ENCODE results near the gene LEMD1. TPM values are rescaled to one million over a fixed set of nuclear protein-coding genes. Genes with fewer than 3 reads are reported as not detected.

The LEMD1 gene
- total RNA-seq, 1 experiment from 2014 or later: not detected

DNA sequence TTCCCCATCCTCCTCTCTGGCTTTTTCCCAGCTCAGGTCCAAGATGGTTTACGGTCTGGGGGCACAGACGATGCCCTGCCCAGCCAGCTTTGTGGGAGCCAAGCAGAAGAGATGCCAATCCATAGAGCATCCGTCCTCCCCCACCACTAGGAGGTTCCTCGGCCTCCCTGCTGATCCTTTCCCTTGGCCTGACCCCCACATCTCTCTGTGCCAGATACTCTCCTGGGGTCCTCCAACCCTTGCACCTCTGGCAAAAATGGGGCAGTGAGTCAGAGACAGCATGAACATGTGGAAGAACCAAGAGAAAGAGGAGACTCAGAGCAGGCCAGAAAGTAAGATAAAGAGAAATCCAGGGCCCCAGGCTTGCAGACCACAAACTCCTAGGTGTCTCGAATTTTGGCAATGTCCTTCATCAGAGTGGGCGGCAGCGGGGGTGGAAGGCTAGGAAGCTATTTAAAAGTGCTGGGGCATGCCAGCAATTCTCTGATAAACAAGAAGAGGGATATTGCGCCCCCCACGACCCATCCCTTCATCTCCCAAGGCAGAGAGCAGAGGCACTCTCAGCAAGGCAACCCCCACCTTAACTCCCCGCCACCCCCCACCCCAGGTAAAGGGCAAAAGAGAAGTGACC, 22.6 kb upstream of the LEMD1 start:
- POLR2A ChIA-PET (ENCODE audit: unreplicated experiment): no interaction called here
- Histone ChIP-seq H3K4me1 (ENCODE audit: insufficient read depth, low read length) (peaks cover 50% of the 10 kb centered on the region), H3K4me2 (ENCODE audit: low read length) (no peak overlapping the region), H3K4me3 (ENCODE audit: low read length) (no peak overlapping the region), H3K36me3 (ENCODE audit: low read depth, low read length) (no peaks in the 10 kb centered on the region), H3K79me2 (ENCODE audit: low read length) (peaks cover 25% of the 10 kb centered on the region), H3K9me2 (replicated peaks; ENCODE audit: low read length) (no peaks in the 10 kb centered on the region), H3F3A (ENCODE audit: low read length, unreplicated experiment) (no peaks in the 10 kb centered on the region), H3K27me3 (ENCODE audit: low read length) (no peaks in the 10 kb centered on the region), H3K9ac (ENCODE audit: low read length) (no peak overlapping the region), H2AFZ (ENCODE audit: low read length) (no peak overlapping the region), H4K20me1 (ENCODE audit: low read length) (no peaks in the 10 kb centered on the region), H3K27ac (ENCODE audit: low read length) (no peak overlapping the region), H3K9me3 (ENCODE audit: low read length) (no peaks in the 10 kb centered on the region)
- TF ChIP-seq EZH2phosphoT487 (IDR thresholded peaks at IDR 0.05; ENCODE audit: borderline replicate concordance, low read length): no peak
- DNase-seq (no peak), ATAC-seq (no peak)
- intact Hi-C loops (cut with micrococcal nuclease): no loop called here
- CTCF ChIA-PET: no interaction called here
- no TSS peak for BruUV-seq (replicated peaks)

DNA sequence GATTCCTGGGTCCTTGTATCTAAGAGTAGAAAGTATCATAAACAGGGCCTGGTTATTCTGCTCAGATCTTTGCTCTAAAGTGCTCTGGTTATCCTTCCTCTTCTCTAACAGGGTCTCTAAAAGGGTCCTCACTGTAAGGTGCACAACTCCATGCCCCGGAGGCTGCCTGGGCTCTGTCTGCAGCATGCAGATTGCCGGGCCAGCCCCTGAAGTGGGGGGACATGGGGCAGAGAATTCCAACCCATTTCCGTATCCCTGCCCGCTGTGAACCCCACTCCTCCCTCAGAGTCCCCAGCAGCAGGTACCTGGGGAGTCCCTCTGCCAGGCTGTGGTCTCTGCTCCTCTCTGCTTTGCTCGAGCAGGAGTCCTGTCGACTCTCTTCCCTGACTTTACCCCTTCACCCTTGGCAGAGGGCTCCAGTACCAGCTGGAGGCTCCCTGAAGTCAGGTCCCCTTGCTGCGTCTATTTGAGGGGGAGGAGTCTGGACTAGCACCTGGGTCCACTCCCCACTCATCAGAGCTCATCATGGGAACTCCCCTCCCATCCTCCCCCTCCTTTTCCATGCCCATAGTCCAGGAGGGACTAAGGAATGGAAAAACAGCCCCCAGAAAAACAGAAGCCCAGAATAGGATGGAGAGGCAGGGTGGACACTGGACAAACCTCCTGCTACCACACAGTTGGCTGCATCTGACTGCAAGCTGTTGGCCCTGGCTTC, 21.9 kb upstream of the LEMD1 start:
- no peak for DNase-seq
- Histone ChIP-seq H3F3A (ENCODE audit: low read length, unreplicated experiment) (no peaks in the 10 kb centered on the region), H3K4me3 (ENCODE audit: low read length) (no peak overlapping the region), H3K9me3 (ENCODE audit: low read length) (no peaks in the 10 kb centered on the region), H3K4me2 (ENCODE audit: low read length) (no peak overlapping the region), H3K79me2 (ENCODE audit: low read length) (peaks cover 18% of the 10 kb centered on the region), H3K27ac (ENCODE audit: low read length) (no peak overlapping the region), H3K9me2 (replicated peaks; ENCODE audit: low read length) (no peaks in the 10 kb centered on the region), H4K20me1 (ENCODE audit: low read length) (no peaks in the 10 kb centered on the region), H2AFZ (ENCODE audit: low read length) (no peak overlapping the region), H3K4me1 (ENCODE audit: insufficient read depth, low read length) (peaks cover 43% of the 10 kb centered on the region), H3K27me3 (ENCODE audit: low read length) (no peaks in the 10 kb centered on the region), H3K36me3 (ENCODE audit: low read depth, low read length) (no peaks in the 10 kb centered on the region), H3K9ac (ENCODE audit: low read length) (no peak overlapping the region)
- intact Hi-C loops (cut with micrococcal nuclease): no loop called here
- ATAC-seq: no peak
- CTCF ChIA-PET: no interaction called here
- POLR2A ChIA-PET (ENCODE audit: unreplicated experiment): no interaction called here
- no TSS peak for BruUV-seq (replicated peaks)
- TF ChIP-seq EZH2 (IDR thresholded peaks at IDR 0.05; ENCODE audit: low read length, unreplicated experiment) (no peak), EZH2phosphoT487 (IDR thresholded peaks at IDR 0.05; ENCODE audit: borderline replicate concordance, low read length) (no peak)
- TF ChIP-seq, protein P1, sequence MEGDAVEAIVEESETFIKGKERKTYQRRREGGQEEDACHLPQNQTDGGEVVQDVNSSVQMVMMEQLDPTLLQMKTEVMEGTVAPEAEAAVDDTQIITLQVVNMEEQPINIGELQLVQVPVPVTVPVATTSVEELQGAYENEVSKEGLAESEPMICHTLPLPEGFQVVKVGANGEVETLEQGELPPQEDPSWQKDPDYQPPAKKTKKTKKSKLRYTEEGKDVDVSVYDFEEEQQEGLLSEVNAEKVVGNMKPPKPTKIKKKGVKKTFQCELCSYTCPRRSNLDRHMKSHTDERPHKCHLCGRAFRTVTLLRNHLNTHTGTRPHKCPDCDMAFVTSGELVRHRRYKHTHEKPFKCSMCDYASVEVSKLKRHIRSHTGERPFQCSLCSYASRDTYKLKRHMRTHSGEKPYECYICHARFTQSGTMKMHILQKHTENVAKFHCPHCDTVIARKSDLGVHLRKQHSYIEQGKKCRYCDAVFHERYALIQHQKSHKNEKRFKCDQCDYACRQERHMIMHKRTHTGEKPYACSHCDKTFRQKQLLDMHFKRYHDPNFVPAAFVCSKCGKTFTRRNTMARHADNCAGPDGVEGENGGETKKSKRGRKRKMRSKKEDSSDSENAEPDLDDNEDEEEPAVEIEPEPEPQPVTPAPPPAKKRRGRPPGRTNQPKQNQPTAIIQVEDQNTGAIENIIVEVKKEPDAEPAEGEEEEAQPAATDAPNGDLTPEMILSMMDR (conservative IDR thresholded peaks at IDR 0.05; ENCODE audit: low read depth, low read length): no peak

DNA sequence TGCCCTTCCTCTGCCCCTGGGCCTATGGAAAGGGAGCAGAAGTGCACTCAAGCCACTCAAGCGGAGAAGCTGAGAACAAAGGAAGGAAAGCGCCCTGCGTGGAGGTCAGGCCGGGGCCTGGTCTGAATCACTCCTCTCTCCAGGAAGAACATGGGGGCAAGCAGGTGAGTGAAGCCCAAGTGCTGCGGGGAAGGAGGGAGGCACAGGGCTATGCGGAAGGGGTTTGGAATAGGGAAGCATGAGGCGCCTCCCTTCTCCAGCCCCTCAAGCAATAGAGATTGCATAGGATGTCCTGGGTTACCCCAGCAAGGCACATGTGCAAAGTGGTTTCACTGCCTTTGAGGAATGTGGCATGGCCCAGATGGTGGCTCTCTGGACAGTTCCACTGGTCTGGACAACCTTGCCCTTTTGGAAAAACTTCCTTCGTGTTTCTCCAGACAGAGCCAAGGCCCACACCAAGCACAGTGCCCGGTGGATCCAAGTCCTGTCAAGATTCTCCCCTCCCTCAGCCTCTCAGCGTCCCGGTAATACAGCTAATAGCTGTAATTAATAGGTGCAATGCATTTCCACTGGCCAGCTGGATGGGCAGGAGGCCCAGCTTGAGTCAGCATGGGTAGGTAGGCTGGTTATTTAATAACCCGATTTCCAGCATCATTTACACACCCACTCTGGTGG, 20.3 kb upstream of the LEMD1 start:
- no peak for TF ChIP-seq EZH2 (IDR thresholded peaks at IDR 0.05; ENCODE audit: low read length, unreplicated experiment)
- no peak for TF ChIP-seq EZH2phosphoT487 (IDR thresholded peaks at IDR 0.05; ENCODE audit: borderline replicate concordance, low read length)
- TF ChIP-seq, protein P1 (conservative IDR thresholded peaks at IDR 0.05; ENCODE audit: low read depth, low read length): no peak
- ChIA-PET POLR2A (ENCODE audit: unreplicated experiment) (no interaction called here), CTCF (no interaction called here)
- Histone ChIP-seq H3K79me2 (ENCODE audit: low read length) (peaks cover 3% of the 10 kb centered on the region; the same call in 1 of the 2 replicates), H3K36me3 (ENCODE audit: low read depth, low read length) (no peaks in the 10 kb centered on the region), H3K27ac (ENCODE audit: low read length) (peak overlapping the region; percentile 64), H2AFZ (ENCODE audit: low read length) (no peak overlapping the region), H3K4me1 (ENCODE audit: insufficient read depth, low read length) (peaks cover 27% of the 10 kb centered on the region), H3K9me3 (ENCODE audit: low read length) (no peaks in the 10 kb centered on the region), H3K27me3 (ENCODE audit: low read length) (no peaks in the 10 kb centered on the region), H4K20me1 (ENCODE audit: low read length) (no peaks in the 10 kb centered on the region), H3K4me2 (ENCODE audit: low read length) (no peak overlapping the region), H3K4me3 (ENCODE audit: low read length) (no peak overlapping the region), H3F3A (ENCODE audit: low read length, unreplicated experiment) (no peaks in the 10 kb centered on the region), H3K9me2 (replicated peaks; ENCODE audit: low read length) (no peaks in the 10 kb centered on the region), H3K9ac (ENCODE audit: low read length) (no peak overlapping the region)
- ATAC-seq: no peak
- intact Hi-C loops (cut with micrococcal nuclease): no loop called here
- no peak for DNase-seq
- BruUV-seq (replicated peaks): no TSS peak

Measured in PC-3 (cell line).